HG03558 (cell line): ENCODE measurements around the gene RDH16.
"Not testable (repeated sequence)": the region's sequence is repeated elsewhere in the genome, so short reads cannot be mapped to it uniquely, and the experiment has no call there.

Experiments
- ATAC-seq: cut with Tn5 transposase; IDR thresholded peaks from one replicate; pipeline ENCODE4 v1.9.1; 2021; ENCODE audit warnings: moderate number of reproducible peaks; ENCODE audit not compliant: unreplicated experiment; ENCODE audit errors: extremely low read depth

RDH16 gene

GRCh38 chr12:56954958-56955355 lies 2.5 kb downstream of the RDH16 start:
- ATAC-seq, result no peak

DNA sequence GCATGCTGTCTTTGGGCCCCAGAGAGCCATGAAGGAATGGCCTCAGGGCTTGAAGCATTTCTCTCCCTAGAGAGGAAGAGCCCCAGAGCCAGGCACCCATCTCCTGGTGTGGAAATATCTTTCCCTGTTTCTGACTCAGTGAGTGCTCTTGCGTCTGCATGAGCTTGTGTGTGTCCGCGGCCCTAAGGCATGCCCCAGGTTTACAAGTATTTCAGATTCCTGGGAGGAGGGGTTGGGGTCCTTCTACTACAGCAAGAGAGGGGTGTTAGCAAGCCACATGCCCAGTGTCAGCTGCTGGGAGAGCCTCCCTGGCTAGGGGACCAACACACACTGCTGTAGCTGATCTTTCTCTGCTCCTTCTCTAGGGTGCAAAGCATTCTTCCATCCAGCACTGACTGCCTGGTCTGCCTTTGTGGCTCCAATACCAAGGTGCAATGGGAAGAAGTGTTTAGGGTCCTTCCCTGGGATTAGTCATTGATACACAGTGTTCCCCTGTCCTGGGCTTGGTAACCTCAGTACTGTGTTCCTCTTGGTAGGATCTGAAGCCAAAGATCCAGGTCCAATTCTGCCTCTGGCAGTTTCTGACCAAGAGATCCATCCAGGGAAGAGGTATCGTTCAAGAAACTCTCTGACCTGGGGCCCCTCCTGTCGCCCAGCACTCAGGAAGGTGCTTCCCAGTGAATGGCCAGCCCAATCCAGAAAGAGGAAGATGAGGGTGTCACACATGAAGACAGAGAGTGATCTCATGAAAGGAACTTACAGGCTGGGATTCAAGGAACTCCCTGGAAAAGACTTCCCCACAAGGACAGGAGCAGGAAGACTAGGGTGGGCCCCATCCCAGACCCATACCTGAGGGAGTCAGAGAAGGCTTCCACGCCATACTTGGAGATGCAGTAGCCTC lies 3.1 kb downstream of the RDH16 start:
- ATAC-seq, result no peak

DNA sequence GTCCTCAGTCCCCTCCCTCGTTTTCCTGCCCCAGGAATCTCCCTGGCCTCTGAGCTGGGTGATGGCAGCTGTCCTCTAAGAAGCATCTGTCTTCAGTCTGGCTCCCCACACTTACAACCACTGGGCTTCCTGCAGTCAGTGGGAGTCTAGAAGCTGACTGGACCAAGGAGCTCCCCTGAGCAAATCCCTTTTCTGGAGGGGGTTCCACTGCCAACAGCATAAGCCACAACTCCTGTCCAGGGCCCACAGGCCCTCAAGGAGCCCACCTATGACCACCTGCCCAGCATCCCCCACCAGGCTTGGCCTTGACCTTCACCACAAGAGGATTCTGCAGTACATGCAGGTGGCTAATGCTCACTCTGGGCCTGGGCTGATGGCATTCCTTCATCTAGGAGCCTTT lies 4.1 kb downstream of the RDH16 start:
- ATAC-seq, result no peak

DNA sequence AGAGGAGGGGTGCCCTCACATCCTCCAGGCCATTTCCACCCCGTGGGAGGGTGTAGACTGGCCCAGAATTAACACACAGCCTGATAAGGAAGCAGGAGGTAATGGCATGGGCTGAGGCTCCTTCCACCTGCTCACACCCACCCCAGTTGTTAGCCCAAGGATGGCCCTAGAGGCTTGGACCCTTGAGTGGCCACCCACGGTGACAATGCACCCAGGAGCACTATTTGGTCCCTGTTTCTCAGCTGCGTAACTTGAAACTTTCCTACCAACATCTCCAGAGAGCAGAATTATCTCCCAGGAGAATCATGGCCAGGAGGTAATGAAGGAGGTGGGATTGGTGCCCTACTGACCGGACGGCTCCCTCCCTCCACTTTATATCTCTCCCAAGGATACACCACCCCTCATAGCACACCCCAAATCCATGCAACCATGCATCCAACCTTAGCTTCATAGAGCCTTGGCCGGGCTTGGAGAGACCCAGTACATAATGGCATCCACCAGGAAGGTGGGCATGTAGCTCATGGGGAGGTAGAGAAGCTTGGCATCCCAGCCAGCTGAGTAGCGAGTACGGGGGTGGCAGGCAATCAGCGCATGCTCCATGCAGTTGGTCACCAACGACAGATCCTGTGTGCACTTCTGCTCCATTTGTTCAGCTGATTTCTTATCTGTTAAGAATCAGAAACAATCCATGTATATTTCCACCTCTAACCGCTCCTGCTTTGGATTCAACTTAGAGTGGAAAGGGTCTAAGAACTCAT lies 5.6 kb downstream of the RDH16 start:
- ATAC-seq, result no peak

DNA sequence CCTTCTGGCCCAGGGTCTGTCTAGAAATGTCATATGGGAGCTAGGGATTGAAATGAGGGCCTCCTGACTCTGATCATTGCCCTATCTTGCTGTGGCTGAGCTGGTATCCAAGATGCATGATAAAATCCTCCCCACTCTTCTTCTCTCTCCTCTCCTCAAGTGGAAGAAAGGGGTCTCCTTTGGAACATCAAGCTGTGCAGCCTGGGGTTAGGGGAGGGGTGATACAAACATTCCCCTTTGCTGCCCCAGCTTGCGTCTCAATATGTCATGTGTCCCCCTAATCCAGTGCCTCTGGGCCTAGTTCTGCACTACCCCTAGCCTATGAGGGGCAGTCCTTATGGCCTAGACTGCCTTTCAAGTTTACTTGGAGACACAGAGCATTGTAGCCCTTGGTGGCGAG lies 8.5 kb downstream of the RDH16 start:
- ATAC-seq, result no peak

DNA sequence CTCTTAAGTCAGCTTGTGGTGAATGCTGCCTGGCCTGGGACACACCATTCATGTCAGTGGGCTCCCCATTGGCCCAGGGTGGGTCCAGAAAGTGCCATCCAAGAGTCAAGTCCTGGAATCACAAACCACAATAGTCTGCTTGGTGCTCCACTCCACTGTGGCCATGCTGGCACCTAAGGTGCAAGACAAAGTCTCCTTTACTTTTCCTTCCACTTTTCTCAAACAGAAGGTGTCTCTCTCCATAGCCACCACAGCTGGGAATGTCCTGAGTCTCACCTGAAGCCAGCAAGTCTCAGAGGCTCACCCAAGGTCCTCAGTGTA lies 9.0 kb downstream of the RDH16 start:
- no peak for ATAC-seq

- no peak for ATAC-seq
Observed at GRCh38 chr12:56947633-56948456, 9.6 kb downstream of the RDH16 start.

GRCh38 chr12:56943878-56944277 lies 13.5 kb downstream of the RDH16 start:
- no peak for ATAC-seq

- ATAC-seq, result not testable (repeated sequence)
Observed at GRCh38 chr12:56943374-56943773, 14.0 kb downstream of the RDH16 start.

- no peak for ATAC-seq
Observed at GRCh38 chr12:56941299-56942017, 15.9 kb downstream of the RDH16 start.

- not testable (repeated sequence) for ATAC-seq
Observed at GRCh38 chr12:56940942-56941298, 16.5 kb downstream of the RDH16 start.

- no peak for ATAC-seq
Observed at GRCh38 chr12:56935752-56936151, 21.7 kb downstream of the RDH16 start.

- ATAC-seq, result no peak
Observed at GRCh38 chr12:56935157-56935556, 22.3 kb downstream of the RDH16 start.

- ATAC-seq, result no peak
Observed at GRCh38 chr12:56933826-56934625, 23.4 kb downstream of the RDH16 start, which contains the start of gene SDR9C7. Gene SDR9C7, minus strand, starts transcription at chr12:56934408. Its CDS starts 147 bp downstream, at chr12:56934261.

GRCh38 chr12:56932867-56933266 lies 24.5 kb downstream of the RDH16 start:
- no peak for ATAC-seq

GRCh38 chr12:56932146-56932545 lies 25.3 kb downstream of the RDH16 start:
- ATAC-seq, result no peak

DNA sequence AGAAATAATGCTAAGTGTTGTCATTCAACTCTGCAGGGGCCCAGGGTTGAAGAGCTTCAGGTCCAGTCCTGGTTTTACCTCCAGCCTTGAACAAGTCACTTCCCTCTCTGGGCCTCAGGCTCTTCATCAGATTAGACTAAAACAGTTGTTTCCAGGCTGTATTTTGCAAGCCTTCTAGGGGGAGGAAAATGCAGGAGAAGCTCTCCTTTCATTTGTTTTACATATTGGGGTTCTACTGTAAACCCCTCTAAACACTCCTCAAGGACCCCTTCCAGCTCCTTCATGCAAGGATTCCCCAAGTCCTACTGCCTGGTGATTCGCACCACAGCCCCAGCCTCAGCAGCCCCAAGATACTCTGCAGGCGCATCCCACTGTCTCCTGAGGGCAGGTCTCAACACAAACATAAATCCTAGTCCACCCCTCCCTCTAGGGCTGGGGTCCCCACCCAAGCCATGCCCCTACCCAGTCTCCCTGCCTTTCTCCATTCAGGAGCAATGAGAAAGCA lies 25.9 kb downstream of the RDH16 start:
- no peak for ATAC-seq

GRCh38 chr12:56930241-56930640 lies 27.2 kb downstream of the RDH16 start:
- ATAC-seq, result no peak

GRCh38 chr12:56929780-56930179 lies 27.6 kb downstream of the RDH16 start:
- ATAC-seq, result no peak
